Heart left ventricle (tissue), 16 donors: Measurements from ENCODE around the gene HPS3. TPM values are rescaled to one million over a fixed set of nuclear protein-coding genes. Genes with fewer than 3 reads are reported as not detected.

Source experiments
- ATAC-seq, 4 donors: fragments of 200-7000 bp; cut with Tn5 transposase; one replicate each; pipeline ENCODE4 v1.9.1; 2020 to 2022; ENCODE audit warnings: moderate library complexity in 4 of 4, mild to moderate bottlenecking in 3 of 4, moderate number of reproducible peaks in 1 of 4
- DNase-seq, 5 donors: peaks; one replicate each; pipeline ENCODE4 v3.0.0-alpha.2; 2020
- H3K27ac ChIP-seq, 12 donors: fragments of 200-600 bp; sonication (generic) in 4 of 12; one replicate each; pipeline versions ENCODE4 v1.5.0 to v1.8.0; 2016 to 2022; ENCODE audit warnings: mild to moderate bottlenecking in 2 of 12
- H3K27me3 ChIP-seq, 9 donors: fragments of 200-600 bp; sonication (generic) in 2 of 9; one replicate each; pipeline versions ENCODE4 v1.5.1 to v1.8.0; 2016 to 2022; ENCODE audit warnings: mild to moderate bottlenecking in 3 of 9
- H3K36me3 ChIP-seq, 9 donors: fragments of 200-600 bp; sonication (generic) in 2 of 9; one replicate each; pipeline versions ENCODE4 v1.5.0 to v1.8.0; 2018 to 2022; ENCODE audit warnings: mild to moderate bottlenecking in 2 of 9
- H3K4me1 ChIP-seq, 12 donors: fragments of 200-600 bp; sonication (generic) in 4 of 12; one replicate each; pipeline versions ENCODE4 v1.5.0 to v1.8.0; 2016 to 2022; ENCODE audit warnings: mild to moderate bottlenecking in 3 of 12
- H3K4me3 ChIP-seq, 12 donors: fragments of 200-600 bp; sonication (generic) in 4 of 12; one replicate each; pipeline versions ENCODE4 v1.5.0 to v1.8.0; 2017 to 2022; ENCODE audit warnings: mild to moderate bottlenecking in 9 of 12, moderate library complexity in 4 of 12
- H3K9me3 ChIP-seq, 12 donors: fragments of 200-600 bp; sonication (generic) in 4 of 12; one replicate each; pipeline versions ENCODE4 v1.5.0 to v1.8.0; 2016 to 2022; ENCODE audit warnings: mild to moderate bottlenecking in 1 of 12
- CTCF ChIP-seq, 12 donors: fragments of 200-600 bp; sonication (generic) in 4 of 12; IDR thresholded peaks; one replicate each; pipeline versions ENCODE4 v1.5.0 to v1.8.0; 2018 to 2022; ENCODE audit warnings: antibody characterized with exemption in 12 of 12, mild to moderate bottlenecking in 5 of 12
- POLR2A ChIP-seq, 2 donors: fragments of 450-650 bp; IDR thresholded peaks; one replicate each; pipeline ENCODE4 v1.6.1; 2017; ENCODE audit warnings: antibody characterized with exemption in 2 of 2, mild to moderate bottlenecking in 2 of 2, moderate library complexity in 2 of 2
- WGBS, 4 donors: extraction: QIAGEN DNeasy Blood & Tissue Kit in 2 of 4; methylation state at CpG; one replicate each; pipeline versions ENCODE4 v1.1.5 to v1.1.7; 2013 to 2018; 5-methylcytosine and 5-hydroxymethylcytosine counted together
- intact Hi-C, 10 donors: fragments of 100-400 bp; cut with DNase I; formaldehyde crosslinking; loops; one replicate each; pipeline versions ENCODE4 v1.11.1 to v1.14.2; 2022
- polyA plus RNA-seq, 2 donors: library from polyadenylated mRNA; stranded (reverse); fragments of 200-250 nt; gene quantifications; one replicate each; pipeline ENCODE4 v1.2.3, GENCODE V29; 2013
- total RNA-seq, 9 donors: library from RNA; depleted of rRNA in 2 of 9; stranded (reverse); fragments of >200 nt in 2 of 9; fragmentation: NEBNext Ultra II Directional in 3 of 9; extraction: Animal tissue kit (Norgen Biotek cat#: 25700) in 3 of 9; gene quantifications; one replicate each; pipeline versions ENCODE4 v1.1.0 to v1.2.4, GENCODE V29; 2016 to 2023
- donor health status: ischemic (EF 13 %, LVEDD 7.1; RV severe dilation, severe dysfunction).
- donor health status: healthy with polysubstance abuse.
- donor health status: DM: no; HTN: yes; CAD: no.
- donor health status: DM: no; HTN: no; CAD: no.
- donor health status: ischemic (EF 25% LVEDD 6.9; RV normal size, moderate dysfunction).
- donor health status: ischemic (EF 25% LVEDD 5.7; RV mildly dilated, moderate dysfunction).
- donor health status: healthy.
- donor health status: DM: yes; HTN: yes; CAD: no.
- donor health status: ischemic (EF 35%, LVEDD 5.7; RV mildly dilated, moderate dysfunction).
- donor health status: nonischemic (EF 11% LVEDD 7.7; RV severe dilation, severe dysfunction).
- donor health status: DM: yes; HTN: yes; CAD: no.
- donor health status: PGD.
- donor health status: ischemic (EF 29% LVEDD 5.4; RV normal size, mild dysfunction).
- donor health status: nonischemic (EF 23%, LVEDD 6.1; RV moderate dilation, normal function).

The HPS3 gene
- total and polyA plus RNA-seq, 11 donors: 3.0 to 15.6 (median 6.0) TPM

- Histone ChIP-seq H3K4me3 (no peak overlapping the region), H3K36me3 (no peaks in the 10 kb centered on the region), H3K9me3 (no peaks in the 10 kb centered on the region), H3K27me3 (no peaks in the 10 kb centered on the region), H3K4me1 (peaks cover 0 to 4% (median 0%) of the 10 kb centered on the region in 12 donors), H3K27ac (no peak overlapping the region)
- intact Hi-C loops: loop anchor here (1.0 to 10.0 kb wide), 8 partner anchors 152 to 364 kb away; partner anchors contain the start of gene TM4SF18 (in 1 of the 10)
- peak in 3 of 4 donors; percentile 53 to 82 (median 73) for ATAC-seq
- TF ChIP-seq POLR2A (IDR thresholded peaks at IDR 0.05) (no peak), CTCF (IDR thresholded peaks at IDR 0.05) (peak; percentile 47 to 82 (median 66))
- no peak for DNase-seq
- 14 to 19% (median 17%) methylated on average over 7 of the region's 7 CpGs for WGBS, 4 donors
Measured at GRCh38 chr3:149120051-149120972, 9.1 kb upstream of the HPS3 start.

- Histone ChIP-seq H3K27me3 (no peaks in the 10 kb centered on the region), H3K4me1 (peaks cover 0 to 4% (median 0%) of the 10 kb centered on the region in 12 donors), H3K4me3 (no peak overlapping the region), H3K27ac (no peak overlapping the region), H3K36me3 (no peaks in the 10 kb centered on the region), H3K9me3 (no peaks in the 10 kb centered on the region)
- WGBS, 4 donors: 86 to 89% (median 87%) methylated on average over 4 of the region's 4 CpGs
- intact Hi-C loops: loop anchor here in 6 of 10 donors (5.0 to 10.0 kb wide), 3 partner anchors 166 to 362 kb away; partner anchors contain the start of gene TM4SF18 (in 1 of the 6)
- TF ChIP-seq CTCF (IDR thresholded peaks at IDR 0.05) (no peak), POLR2A (IDR thresholded peaks at IDR 0.05) (no peak)
- ATAC-seq (no peak), DNase-seq (no peak)
Measured at GRCh38 chr3:149122721-149123578, 6.5 kb upstream of the HPS3 start.

GRCh38 chr3:149128821-149129220 is 617 bp upstream of the HPS3 start:
- intact Hi-C loops: loop anchor here in 6 of 10 donors (2.0 to 10.0 kb wide), 2 partner anchors 144 to 356 kb away; no protein-coding TSS in a partner anchor
- H3K27me3 ChIP-seq: no peaks in the 10 kb centered on the region
- WGBS, 4 donors: 10 to 19% (median 14%) methylated on average over 4 of the region's 4 CpGs
- TF ChIP-seq CTCF (IDR thresholded peaks at IDR 0.05): no peak
- no peak for TF ChIP-seq POLR2A (IDR thresholded peaks at IDR 0.05)
- ATAC-seq (no peak), DNase-seq (no peak)
- no peaks in the 10 kb centered on the region for H3K36me3 ChIP-seq
- peak overlapping the region; percentile 65 to 99 (median 92) for H3K4me3 ChIP-seq
- peak overlapping the region in 10 of 12 donors; percentile 51 to 91 (median 80) for H3K27ac ChIP-seq
- H3K4me1 ChIP-seq: peaks cover 0 to 37% (median 20%) of the 10 kb centered on the region in 12 donors
- no peaks in the 10 kb centered on the region for H3K9me3 ChIP-seq
